ENCODE measurements around the gene PITX3. TPM values are rescaled to one million over a fixed set of nuclear protein-coding genes. Genes with fewer than 3 reads are reported as not detected.
"Not testable (repeated sequence)": the region's sequence is repeated elsewhere in the genome, so short reads cannot be mapped to it uniquely, and the experiment has no call there.

PITX3 gene
- total RNA-seq, 2 donors from 2014 or later, result not detected

- 85 to 89% methylated on average over 4 to 5 of the region's 5 CpGs for WGBS, 2 experiments (ENCODE audit: insufficient coverage in 1 of 2, insufficient read length in 1 of 2)
- H3K4me3 ChIP-seq (ENCODE audit: low read length), result no peak overlapping the region
- H3K4me1 ChIP-seq (ENCODE audit: control insufficient read depth, insufficient read depth, low read length), result no peaks in the 10 kb centered on the region
- no peak for DNase-seq
- no peaks in the 10 kb centered on the region for H3K4me1 Mint-ChIP-seq
- peaks cover 72% of the 10 kb centered on the region for H3K27me3 ChIP-seq (ENCODE audit: control insufficient read depth, insufficient read depth, low read length, poor library complexity, severe bottlenecking)
- H3K9me3 Mint-ChIP-seq, result no peaks in the 10 kb centered on the region
- H3K36me3 ChIP-seq (ENCODE audit: control insufficient read depth, insufficient read depth, low read length), result no peaks in the 10 kb centered on the region
- H3K27ac Mint-ChIP-seq, result no peak overlapping the region
- H3K9ac ChIP-seq (ENCODE audit: extremely low read depth, low read length, poor library complexity, severe bottlenecking), result no peak overlapping the region
- peaks cover 62% of the 10 kb centered on the region for H3K27me3 Mint-ChIP-seq (ENCODE audit: insufficient read depth)
- H3K36me3 Mint-ChIP-seq (ENCODE audit: low read depth), result no peaks in the 10 kb centered on the region
- H3K4me3 Mint-ChIP-seq, result no peak overlapping the region
- no peak overlapping the region for H3K27ac ChIP-seq (ENCODE audit: low read depth, low read length)
- TF ChIP-seq CTCF (conservative IDR thresholded peaks at IDR 0.05), result no peak
- no peaks in the 10 kb centered on the region for H3K9me3 ChIP-seq (ENCODE audit: control insufficient read depth, low read length)
These were observed 18.5 kb downstream of the PITX3 start for GRCh38 chr10:102222797-102223196.

- Histone ChIP-seq H3K4me1 (ENCODE audit: control insufficient read depth, insufficient read depth, low read length) (no peaks in the 10 kb centered on the region), H3K9me3 (ENCODE audit: control insufficient read depth, low read length) (no peaks in the 10 kb centered on the region), H3K27me3 (ENCODE audit: control insufficient read depth, insufficient read depth, low read length, poor library complexity, severe bottlenecking) (peaks cover 50% of the 10 kb centered on the region), H3K9ac (ENCODE audit: extremely low read depth, low read length, poor library complexity, severe bottlenecking) (no peak overlapping the region), H3K27ac (ENCODE audit: low read depth, low read length) (no peak overlapping the region), H3K4me3 (ENCODE audit: low read length) (no peak overlapping the region), H3K36me3 (ENCODE audit: control insufficient read depth, insufficient read depth, low read length) (no peaks in the 10 kb centered on the region)
- no peaks in the 10 kb centered on the region for H3K9me3 Mint-ChIP-seq
- no peaks in the 10 kb centered on the region for H3K36me3 Mint-ChIP-seq (ENCODE audit: low read depth)
- H3K27me3 Mint-ChIP-seq (ENCODE audit: insufficient read depth), result peaks cover 46% of the 10 kb centered on the region
- H3K4me1 Mint-ChIP-seq, result no peaks in the 10 kb centered on the region
- DNase-seq, result no peak
- TF ChIP-seq CTCF (conservative IDR thresholded peaks at IDR 0.05), result no peak
- H3K4me3 Mint-ChIP-seq, result no peak overlapping the region
- no peak overlapping the region for H3K27ac Mint-ChIP-seq
These were observed 20.7 kb downstream of the PITX3 start for GRCh38 chr10:102220612-102221011.

GRCh38 chr10:102219370-102219769 is 21.9 kb downstream of the PITX3 start:
- Mint-ChIP-seq H3K4me1 (no peaks in the 10 kb centered on the region), H3K4me3 (no peak overlapping the region), H3K9me3 (peaks cover under 1% of the 10 kb centered on the region), H3K27me3 (ENCODE audit: insufficient read depth) (peaks cover 36% of the 10 kb centered on the region), H3K27ac (no peak overlapping the region), H3K36me3 (ENCODE audit: low read depth) (no peaks in the 10 kb centered on the region)
- TF ChIP-seq CTCF (conservative IDR thresholded peaks at IDR 0.05), result no peak
- Histone ChIP-seq H3K9me3 (ENCODE audit: control insufficient read depth, low read length) (no peaks in the 10 kb centered on the region), H3K4me3 (ENCODE audit: low read length) (no peak overlapping the region), H3K36me3 (ENCODE audit: control insufficient read depth, insufficient read depth, low read length) (no peaks in the 10 kb centered on the region), H3K27ac (ENCODE audit: low read depth, low read length) (no peak overlapping the region), H3K4me1 (ENCODE audit: control insufficient read depth, insufficient read depth, low read length) (no peaks in the 10 kb centered on the region), H3K27me3 (ENCODE audit: control insufficient read depth, insufficient read depth, low read length, poor library complexity, severe bottlenecking) (peaks cover 40% of the 10 kb centered on the region), H3K9ac (ENCODE audit: extremely low read depth, low read length, poor library complexity, severe bottlenecking) (no peak overlapping the region)
- DNase-seq, result no peak
- WGBS, 2 experiments (ENCODE audit: insufficient coverage in 1 of 2, insufficient read length in 1 of 2), result 78 to 88% methylated on average over 3 to 5 of the region's 5 CpGs

GRCh38 chr10:102213599-102213998 is 27.7 kb downstream of the PITX3 start:
- H3K9me3 Mint-ChIP-seq; H3K4me1 ChIP-seq (ENCODE audit: control insufficient read depth, insufficient read depth, low read length); H3K27ac ChIP-seq (ENCODE audit: low read depth, low read length); H3K4me3 Mint-ChIP-seq; H3K36me3 Mint-ChIP-seq (ENCODE audit: low read depth); H3K9me3 ChIP-seq (ENCODE audit: control insufficient read depth, low read length); H3K4me1 Mint-ChIP-seq; H3K4me3 ChIP-seq (ENCODE audit: low read length); H3K9ac ChIP-seq (ENCODE audit: extremely low read depth, low read length, poor library complexity, severe bottlenecking); H3K27ac Mint-ChIP-seq; H3K27me3 ChIP-seq (ENCODE audit: control insufficient read depth, insufficient read depth, low read length, poor library complexity, severe bottlenecking); DNase-seq; H3K36me3 ChIP-seq (ENCODE audit: control insufficient read depth, insufficient read depth, low read length): not testable (repeated sequence)
- WGBS, 2 experiments (ENCODE audit: insufficient coverage in 1 of 2, insufficient read length in 1 of 2), result 83 to 84% methylated on average over 2 to 4 of the region's 4 CpGs
- H3K27me3 Mint-ChIP-seq (ENCODE audit: insufficient read depth), result peaks cover 15% of the 10 kb centered on the region
